A549 (cell line): ENCODE data around the gene PCDHA1. TPM values are rescaled to one million over a fixed set of nuclear protein-coding genes. Genes with fewer than 3 reads are reported as not detected.

Experiments
- ATAC-seq, 2 experiments: fragments of 200-7000 bp in 1 of 2; fragments of >200 bp in 1 of 2; cut with Nextera tagmentation in 1 of 2; cut with Tn5 transposase in 1 of 2; 3 replicates each; pipeline versions ENCODE4 v1.8.0 to v1.9.1; 2018 to 2020; ENCODE audit warnings: mild to moderate bottlenecking in 1 of 2, moderate library complexity in 1 of 2
- CTCF ChIA-PET: fragments of 300-600 bp; sonication (Branson Sonifier 250); formaldehyde crosslinking; extraction: SDS; loops from one replicate; lab custom pipeline; 2021; ENCODE audit warnings: antibody characterized with exemption, inconsistent platforms; lab: Yijun Ruan, JAX
- POLR2A ChIA-PET: fragments of 350-600 bp; formaldehyde crosslinking; extraction: SDS; loops from one replicate; lab custom pipeline; 2021; ENCODE audit warnings: antibody characterized with exemption, inconsistent platforms; lab: Yijun Ruan, JAX
- DNase-seq, 2 experiments: peaks; one replicate each; pipeline versions ENCODE4 v3.0.0 to v3.0.0-alpha.2; 2011 to 2016; ENCODE audit warnings: low read depth in 1 of 2, low spot score in 1 of 2
- FAIRE-seq: peaks from 2 replicates; lab custom pipeline; 2011; peaks lifted over from hg19 to GRCh38; lab: Jason Lieb, UNC
- H3K27ac ChIP-seq, 2 experiments: fragments of >200 bp; sonication (Bioruptor Twin); formaldehyde crosslinking; 3 replicates each; pipeline ENCODE4 v1.5.1; 2016 to 2017
- H3K4me1 ChIP-seq: fragments of >200 bp; sonication (Bioruptor Twin); formaldehyde crosslinking; 3 replicates; pipeline ENCODE4 v1.6.1; 2016
- H3K4me2 ChIP-seq: fragments of >200 bp; sonication (Bioruptor Twin); formaldehyde crosslinking; 3 replicates; pipeline ENCODE4 v1.6.1; 2016
- H3K4me3 ChIP-seq: fragments of >200 bp; sonication (Bioruptor Twin); formaldehyde crosslinking; 3 replicates; pipeline ENCODE4 v1.5.1; 2016
- H3K9me3 ChIP-seq: fragments of >200 bp; sonication (Bioruptor Twin); formaldehyde crosslinking; 3 replicates; pipeline ENCODE4 v1.6.1; 2016
- GATA3 ChIP-seq: IDR thresholded peaks from 2 replicates; pipeline ENCODE4 v1.6.1; 2012; ENCODE audit warnings: borderline replicate concordance
- HDAC2 ChIP-seq: fragments of 200-600 bp; sonication (generic); IDR thresholded peaks from 2 replicates; pipeline ENCODE4 v1.6.1; 2016
- HOXB13 ChIP-seq: fragments of 250-450 bp; sonication (Bioruptor Pico); IDR thresholded peaks from 2 replicates; pipeline ENCODE4 v1.5.0; 2020; ENCODE audit warnings: low read depth, mild to moderate bottlenecking, moderate library complexity
- JUN ChIP-seq, 2 experiments: fragments of >200 bp; sonication (Bioruptor Twin); formaldehyde crosslinking; IDR thresholded peaks; 2 replicates in 1 of 2; 3 replicates in 1 of 2; pipeline ENCODE4 v1.6.1; 2016 to 2017
- JUNB ChIP-seq: fragments of >200 bp; sonication (Bioruptor Twin); formaldehyde crosslinking; IDR thresholded peaks from 2 replicates; pipeline ENCODE4 v1.6.1; 2016
- KDM1A ChIP-seq: fragments of 200-600 bp; sonication (generic); IDR thresholded peaks from 2 replicates; pipeline ENCODE4 v1.6.1; 2016; ENCODE audit warnings: low read depth, mild to moderate bottlenecking
- PHF8 ChIP-seq: fragments of 200-600 bp; sonication (generic); IDR thresholded peaks from 2 replicates; pipeline ENCODE4 v1.6.1; 2016; ENCODE audit warnings: low read depth, mild to moderate bottlenecking, antibody characterized with exemption, moderate library complexity, borderline replicate concordance
- POLR2AphosphoS2 ChIP-seq: conservative IDR thresholded peaks from 2 replicates; pipeline ENCODE4 v1.6.1; 2012; ENCODE audit warnings: low read length, improper control_type of control experiment, inconsistent platforms
- RARB ChIP-seq: fragments of 250-450 bp; sonication (Bioruptor Pico); IDR thresholded peaks from 2 replicates; pipeline ENCODE4 v1.8.0; 2021; ENCODE audit warnings: mild to moderate bottlenecking, moderate library complexity
- RNF2 ChIP-seq: fragments of 200-600 bp; sonication (generic); IDR thresholded peaks from 2 replicates; pipeline ENCODE4 v1.6.1; 2016; ENCODE audit warnings: low read depth, mild to moderate bottlenecking, antibody characterized with exemption, moderate library complexity, borderline replicate concordance
- SREBF2 ChIP-seq: fragments of 450-650 bp; IDR thresholded peaks from 2 replicates; pipeline ENCODE4 v1.6.1; 2014; ENCODE audit warnings: mild to moderate bottlenecking, moderate library complexity
- TFCP2L1 ChIP-seq: fragments of 250-450 bp; sonication (Bioruptor Pico); IDR thresholded peaks from 2 replicates; pipeline ENCODE4 v1.5.0; 2021; ENCODE audit warnings: mild to moderate bottlenecking
- ZFP36 ChIP-seq: fragments of 450-650 bp; IDR thresholded peaks from 2 replicates; pipeline ENCODE4 v1.6.1; 2014; ENCODE audit warnings: borderline replicate concordance; ENCODE audit not compliant: partially characterized antibody
- ZNF302 ChIP-seq: fragments of 250-450 bp; sonication (Bioruptor Pico); IDR thresholded peaks from 2 replicates; pipeline ENCODE4 v1.9.0; 2021; ENCODE audit warnings: inconsistent platforms, mild to moderate bottlenecking, moderate library complexity
- WGBS: methylation state at CpG from one replicate; pipeline ENCODE4 v1.1.6; 2017; ENCODE audit errors: missing lambda C conversion rate; 5-methylcytosine and 5-hydroxymethylcytosine counted together
- polyA plus RNA-seq, 4 experiments: library from polyadenylated mRNA; depleted of rRNA in 3 of 4; stranded (reverse); fragments of >200 nt; fragmentation: RNase III in 1 of 4; extraction: RNeasy Plus Mini Kit Qiagen cat#74134 plus additional on column Dnase treatment in 1 of 4; gene quantifications; 2 replicates in 3 of 4; 3 replicates in 1 of 4; pipeline ENCODE4 v1.2.3, GENCODE V29; 2011 to 2017
- TF ChIP-seq, protein P1 (sequence below): IDR thresholded peaks from 2 replicates; pipeline ENCODE4 v1.6.1; 2012
- TF ChIP-seq, protein P2 (sequence below): fragments of 250-450 bp; sonication (Bioruptor Pico); IDR thresholded peaks from 2 replicates; pipeline ENCODE4 v1.5.0; 2021; ENCODE audit warnings: mild to moderate bottlenecking, moderate library complexity, borderline replicate concordance
- TF ChIP-seq, protein P3 (sequence below): fragments of >200 bp; sonication (Bioruptor Twin); formaldehyde crosslinking; IDR thresholded peaks from 3 replicates; pipeline ENCODE4 v1.6.1; 2016
- TF ChIP-seq, protein P4 (sequence below): IDR thresholded peaks from 2 replicates; pipeline ENCODE4 v1.6.1; 2012; ENCODE audit warnings: low read depth, borderline replicate concordance

PCDHA1 gene
- polyA plus RNA-seq, 2 of the 4 experiments (the other 2 are of a cell fraction), result 0.13 to 0.52 TPM

DNA sequence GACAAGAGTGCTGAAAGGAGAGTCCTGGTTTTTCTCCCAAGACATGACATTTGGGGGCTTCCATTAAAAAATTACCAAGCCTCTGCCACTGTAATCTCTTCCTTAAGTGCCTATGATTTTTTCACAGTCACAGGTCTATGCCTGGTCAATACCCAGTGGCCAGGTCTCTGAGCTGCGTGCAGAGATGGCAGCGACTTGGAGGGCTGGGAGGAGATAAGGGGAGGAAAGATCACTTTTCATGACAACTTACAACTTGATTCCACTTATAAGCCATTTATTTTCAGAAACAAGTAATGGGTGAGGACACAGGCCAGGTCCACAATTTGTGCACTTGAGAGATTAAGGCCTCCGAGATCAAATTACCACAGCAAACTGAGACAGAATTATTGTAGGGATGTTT, 178.4 kb downstream of the PCDHA1 start:
- 62% methylated on average over 3 of the region's 3 CpGs for WGBS
- Histone ChIP-seq H3K9me3 (no peaks in the 10 kb centered on the region), H3K4me3 (no peak overlapping the region), H3K4me1 (peaks cover 7% of the 10 kb centered on the region; the same call in 1 of the 3 replicates), H3K4me2 (no peak overlapping the region), H3K27ac (no peak overlapping the region)
- ChIA-PET CTCF (interaction anchor here (1.3 to 3.2 kb wide), 2 partner anchors 38 to 76 kb away, joined by 4 to 18 read pairs; partner anchors contain the start of gene PCDHAC1), POLR2A (no interaction called here)
- TF ChIP-seq, protein P1, sequence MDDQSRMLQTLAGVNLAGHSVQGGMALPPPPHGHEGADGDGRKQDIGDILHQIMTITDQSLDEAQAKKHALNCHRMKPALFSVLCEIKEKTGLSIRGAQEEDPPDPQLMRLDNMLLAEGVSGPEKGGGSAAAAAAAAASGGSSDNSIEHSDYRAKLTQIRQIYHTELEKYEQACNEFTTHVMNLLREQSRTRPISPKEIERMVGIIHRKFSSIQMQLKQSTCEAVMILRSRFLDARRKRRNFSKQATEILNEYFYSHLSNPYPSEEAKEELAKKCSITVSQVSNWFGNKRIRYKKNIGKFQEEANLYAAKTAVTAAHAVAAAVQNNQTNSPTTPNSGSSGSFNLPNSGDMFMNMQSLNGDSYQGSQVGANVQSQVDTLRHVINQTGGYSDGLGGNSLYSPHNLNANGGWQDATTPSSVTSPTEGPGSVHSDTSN, result no peak
- TF ChIP-seq HOXB13 (CRISPR knock-in tag), result no peak
- TF ChIP-seq POLR2AphosphoS2, result no peak
- TF ChIP-seq ZFP36, result no peak
- no peak for TF ChIP-seq KDM1A
- no peak for TF ChIP-seq JUNB
- no peak for TF ChIP-seq SREBF2
- no peak for TF ChIP-seq HDAC2
- TF ChIP-seq, protein P2, sequence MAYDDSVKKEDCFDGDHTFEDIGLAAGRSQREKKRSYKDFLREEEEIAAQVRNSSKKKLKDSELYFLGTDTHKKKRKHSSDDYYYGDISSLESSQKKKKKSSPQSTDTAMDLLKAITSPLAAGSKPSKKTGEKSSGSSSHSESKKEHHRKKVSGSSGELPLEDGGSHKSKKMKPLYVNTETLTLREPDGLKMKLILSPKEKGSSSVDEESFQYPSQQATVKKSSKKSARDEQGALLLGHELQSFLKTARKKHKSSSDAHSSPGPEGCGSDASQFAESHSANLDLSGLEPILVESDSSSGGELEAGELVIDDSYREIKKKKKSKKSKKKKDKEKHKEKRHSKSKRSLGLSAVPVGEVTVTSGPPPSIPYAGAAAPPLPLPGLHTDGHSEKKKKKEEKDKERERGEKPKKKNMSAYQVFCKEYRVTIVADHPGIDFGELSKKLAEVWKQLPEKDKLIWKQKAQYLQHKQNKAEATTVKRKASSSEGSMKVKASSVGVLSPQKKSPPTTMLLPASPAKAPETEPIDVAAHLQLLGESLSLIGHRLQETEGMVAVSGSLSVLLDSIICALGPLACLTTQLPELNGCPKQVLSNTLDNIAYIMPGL (CRISPR knock-in tag), result no peak
- TF ChIP-seq JUN (IDR thresholded peaks at IDR 0.05), result no peak
- no peak for TF ChIP-seq TFCP2L1
- TF ChIP-seq PHF8, result no peak
- TF ChIP-seq, protein P3, sequence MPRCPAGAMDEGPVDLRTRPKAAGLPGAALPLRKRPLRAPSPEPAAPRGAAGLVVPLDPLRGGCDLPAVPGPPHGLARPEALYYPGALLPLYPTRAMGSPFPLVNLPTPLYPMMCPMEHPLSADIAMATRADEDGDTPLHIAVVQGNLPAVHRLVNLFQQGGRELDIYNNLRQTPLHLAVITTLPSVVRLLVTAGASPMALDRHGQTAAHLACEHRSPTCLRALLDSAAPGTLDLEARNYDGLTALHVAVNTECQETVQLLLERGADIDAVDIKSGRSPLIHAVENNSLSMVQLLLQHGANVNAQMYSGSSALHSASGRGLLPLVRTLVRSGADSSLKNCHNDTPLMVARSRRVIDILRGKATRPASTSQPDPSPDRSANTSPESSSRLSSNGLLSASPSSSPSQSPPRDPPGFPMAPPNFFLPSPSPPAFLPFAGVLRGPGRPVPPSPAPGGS, result no peak
- no peak for TF ChIP-seq GATA3
- no peak for TF ChIP-seq RNF2
- no peak for TF ChIP-seq ZNF302 (CRISPR knock-in tag)
- no peak for TF ChIP-seq RARB (CRISPR knock-in tag)
- no peak for DNase-seq
- no peak for FAIRE-seq
- no peak for ATAC-seq

DNA sequence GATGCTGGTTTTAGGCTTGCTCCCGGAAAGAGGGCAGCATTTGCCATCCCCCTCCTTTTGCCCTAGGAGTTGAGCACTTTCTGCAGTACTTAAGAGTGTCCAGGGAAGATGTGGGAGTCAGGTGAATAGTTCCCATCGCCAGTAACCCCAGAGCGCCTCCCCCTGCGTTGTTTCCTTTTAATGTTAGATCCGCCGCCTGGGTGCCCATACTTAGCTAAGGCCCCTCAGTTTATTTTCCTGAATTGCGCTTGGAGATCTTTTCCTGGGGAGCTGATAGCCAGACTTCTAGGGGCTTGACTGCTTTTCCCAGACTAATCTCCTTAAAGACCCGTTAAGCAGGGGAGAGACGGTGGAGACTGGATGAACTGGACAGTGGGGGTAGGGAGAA, 180.0 kb downstream of the PCDHA1 start:
- Histone ChIP-seq H3K9me3 (no peaks in the 10 kb centered on the region), H3K4me3 (peak overlapping the region; percentile 53), H3K27ac (peak overlapping the region; percentile 76 to 90), H3K4me2 (peak overlapping the region; percentile 77), H3K4me1 (peaks cover 7% of the 10 kb centered on the region; the same call in 1 of the 3 replicates)
- no peak for FAIRE-seq
- peak; percentile 7 to 24 for DNase-seq
- WGBS, result 19% methylated on average over 9 of the region's 9 CpGs
- peak; percentile 42 to 43 for ATAC-seq
- no peak for TF ChIP-seq HDAC2
- TF ChIP-seq, protein P4, sequence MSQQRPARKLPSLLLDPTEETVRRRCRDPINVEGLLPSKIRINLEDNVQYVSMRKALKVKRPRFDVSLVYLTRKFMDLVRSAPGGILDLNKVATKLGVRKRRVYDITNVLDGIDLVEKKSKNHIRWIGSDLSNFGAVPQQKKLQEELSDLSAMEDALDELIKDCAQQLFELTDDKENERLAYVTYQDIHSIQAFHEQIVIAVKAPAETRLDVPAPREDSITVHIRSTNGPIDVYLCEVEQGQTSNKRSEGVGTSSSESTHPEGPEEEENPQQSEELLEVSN, result 0 out of 2 replicates have a peak, but pooled peaks have one; percentile 4
- CTCF ChIA-PET, result interaction anchor here (1.0 to 3.2 kb wide), 6 partner anchors 13 to 159 kb away, joined by 3 to 18 read pairs (median 8); partner anchors contain the start of genes PCDHA4, PCDHA5 and PCDHAC1
- POLR2A ChIA-PET, result interaction anchor here (0.6 to 1.9 kb wide), 2 partner anchors 36 to 354 kb away, joined by 4 to 5 read pairs; no protein-coding TSS in a partner anchor
